Measurements from ENCODE around the gene VIT. TPM values are rescaled to one million over a fixed set of nuclear protein-coding genes. Genes with fewer than 3 reads are reported as not detected.
A peak's percentile ranks its signal among the peaks of the same experiment; 100 is the strongest.

Gene VIT
- polyA plus RNA-seq, 1 experiment, result not detected

DNA sequence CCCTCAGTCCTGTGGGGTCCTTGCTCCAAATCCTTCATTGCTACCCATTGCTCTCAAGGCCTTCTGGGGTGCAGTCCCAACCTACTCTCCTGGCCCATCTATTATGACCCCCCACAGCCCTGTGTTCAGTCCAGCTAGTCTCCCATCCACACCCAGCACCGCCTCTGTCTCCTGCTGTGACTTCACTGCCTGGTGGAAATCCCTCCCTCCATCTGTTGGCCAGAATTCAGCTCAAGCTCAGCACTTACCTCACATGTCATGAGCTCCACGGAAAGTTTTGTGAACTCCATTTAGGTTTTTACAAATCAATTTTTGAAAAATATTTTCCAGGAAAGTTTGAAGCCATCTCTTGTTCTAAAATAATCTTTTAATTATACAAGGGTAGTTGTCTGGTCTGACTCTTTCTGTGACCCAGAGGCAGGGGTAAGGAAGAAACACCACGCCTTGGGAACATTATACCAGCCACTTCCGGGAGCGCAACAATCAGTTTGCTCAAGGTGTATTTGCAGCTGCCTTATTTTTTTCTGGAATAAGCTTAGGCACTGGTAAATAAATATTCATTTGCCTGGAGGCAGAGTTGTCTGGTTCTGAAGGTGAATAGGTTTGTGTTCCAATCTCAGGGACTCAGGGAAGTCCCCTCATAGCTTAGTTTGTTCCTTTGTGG, 110.8 kb downstream of the VIT start:
- Histone ChIP-seq H3K27ac (ENCODE audit: low read depth, low read length) (no peak overlapping the region), H3K9me3 (ENCODE audit: control insufficient read depth, insufficient read depth, low read length) (peaks cover 3% of the 10 kb centered on the region), H3K4me3 (ENCODE audit: low read depth, low read length) (no peak overlapping the region), H3K27me3 (ENCODE audit: control insufficient read depth, insufficient read depth, low read length) (peaks cover 2% of the 10 kb centered on the region)
- no peak for DNase-seq (ENCODE audit: low read depth, low spot score)
- TF ChIP-seq, protein P1, sequence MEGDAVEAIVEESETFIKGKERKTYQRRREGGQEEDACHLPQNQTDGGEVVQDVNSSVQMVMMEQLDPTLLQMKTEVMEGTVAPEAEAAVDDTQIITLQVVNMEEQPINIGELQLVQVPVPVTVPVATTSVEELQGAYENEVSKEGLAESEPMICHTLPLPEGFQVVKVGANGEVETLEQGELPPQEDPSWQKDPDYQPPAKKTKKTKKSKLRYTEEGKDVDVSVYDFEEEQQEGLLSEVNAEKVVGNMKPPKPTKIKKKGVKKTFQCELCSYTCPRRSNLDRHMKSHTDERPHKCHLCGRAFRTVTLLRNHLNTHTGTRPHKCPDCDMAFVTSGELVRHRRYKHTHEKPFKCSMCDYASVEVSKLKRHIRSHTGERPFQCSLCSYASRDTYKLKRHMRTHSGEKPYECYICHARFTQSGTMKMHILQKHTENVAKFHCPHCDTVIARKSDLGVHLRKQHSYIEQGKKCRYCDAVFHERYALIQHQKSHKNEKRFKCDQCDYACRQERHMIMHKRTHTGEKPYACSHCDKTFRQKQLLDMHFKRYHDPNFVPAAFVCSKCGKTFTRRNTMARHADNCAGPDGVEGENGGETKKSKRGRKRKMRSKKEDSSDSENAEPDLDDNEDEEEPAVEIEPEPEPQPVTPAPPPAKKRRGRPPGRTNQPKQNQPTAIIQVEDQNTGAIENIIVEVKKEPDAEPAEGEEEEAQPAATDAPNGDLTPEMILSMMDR (IDR thresholded peaks at IDR 0.05; ENCODE audit: low read depth, low read length), result no peak
- POLR2A ChIA-PET, result no interaction called here
- CTCF ChIA-PET, result interaction anchor here (0.5 to 1.6 kb wide), 2 partner anchors 22 to 170 kb away, joined by 3 to 7 read pairs; no protein-coding TSS in a partner anchor

DNA sequence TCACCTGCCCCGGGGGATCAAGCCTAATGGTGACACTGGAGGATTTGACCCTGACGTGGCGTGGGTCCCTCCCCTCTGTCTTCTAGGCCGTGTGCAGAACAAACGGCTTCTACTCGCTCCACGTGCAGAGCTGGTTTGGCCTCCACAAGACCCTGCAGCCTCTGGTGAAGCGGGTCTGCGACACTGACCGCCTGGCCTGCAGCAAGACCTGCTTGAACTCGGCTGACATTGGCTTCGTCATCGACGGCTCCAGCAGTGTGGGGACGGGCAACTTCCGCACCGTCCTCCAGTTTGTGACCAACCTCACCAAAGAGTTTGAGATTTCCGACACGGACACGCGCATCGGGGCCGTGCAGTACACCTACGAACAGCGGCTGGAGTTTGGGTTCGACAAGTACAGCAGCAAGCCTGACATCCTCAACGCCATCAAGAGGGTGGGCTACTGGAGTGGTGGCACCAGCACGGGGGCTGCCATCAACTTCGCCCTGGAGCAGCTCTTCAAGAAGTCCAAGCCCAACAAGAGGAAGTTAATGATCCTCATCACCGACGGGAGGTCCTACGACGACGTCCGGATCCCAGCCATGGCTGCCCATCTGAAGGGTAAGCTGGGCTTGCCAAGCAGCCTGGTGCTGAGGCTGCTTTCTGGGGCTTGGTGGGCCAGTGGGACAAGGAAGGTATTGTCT, 112.0 kb downstream of the VIT start:
- Histone ChIP-seq H3K9me3 (ENCODE audit: control insufficient read depth, insufficient read depth, low read length) (no peaks in the 10 kb centered on the region; the same call in 1 of the 2 replicates), H3K27ac (ENCODE audit: low read depth, low read length) (no peak overlapping the region), H3K27me3 (ENCODE audit: control insufficient read depth, insufficient read depth, low read length) (no peaks in the 10 kb centered on the region), H3K4me3 (ENCODE audit: low read depth, low read length) (no peak overlapping the region)
- no peak for DNase-seq (ENCODE audit: low read depth, low spot score)
- ChIA-PET POLR2A (no interaction called here), CTCF (no interaction called here)
- TF ChIP-seq, protein P1 (IDR thresholded peaks at IDR 0.05; ENCODE audit: low read depth, low read length), result no peak

DNA sequence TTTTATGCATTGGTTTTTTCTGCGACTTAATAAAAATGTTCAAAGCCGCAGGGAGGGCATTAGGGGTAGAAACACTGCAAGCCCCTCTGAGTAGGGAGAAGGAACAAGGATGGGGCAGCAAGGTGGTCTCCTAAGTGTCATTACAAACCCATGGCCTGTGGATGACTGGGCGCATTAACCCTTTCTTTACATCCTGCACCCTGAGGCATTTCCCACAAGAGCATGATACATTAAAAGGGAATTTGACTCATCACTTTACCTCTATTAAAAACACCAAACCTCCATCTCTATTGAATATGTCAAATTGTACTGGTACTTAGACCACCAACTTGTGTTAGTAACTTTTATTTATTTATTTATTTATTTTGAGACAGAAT, 112.5 kb downstream of the VIT start:
- H3K9me3 ChIP-seq (ENCODE audit: control insufficient read depth, insufficient read depth, low read length), result no peaks in the 10 kb centered on the region; the same call in 1 of the 2 replicates
- ChIA-PET POLR2A (no interaction called here), CTCF (no interaction called here)
- no peaks in the 10 kb centered on the region for H3K27me3 ChIP-seq (ENCODE audit: control insufficient read depth, insufficient read depth, low read length)
- no peak overlapping the region for H3K4me3 ChIP-seq (ENCODE audit: low read depth, low read length)
- TF ChIP-seq, protein P1 (IDR thresholded peaks at IDR 0.05; ENCODE audit: low read depth, low read length), result no peak
- no peak for DNase-seq (ENCODE audit: low read depth, low spot score)
- H3K27ac ChIP-seq (ENCODE audit: low read depth, low read length), result no peak overlapping the region

DNA sequence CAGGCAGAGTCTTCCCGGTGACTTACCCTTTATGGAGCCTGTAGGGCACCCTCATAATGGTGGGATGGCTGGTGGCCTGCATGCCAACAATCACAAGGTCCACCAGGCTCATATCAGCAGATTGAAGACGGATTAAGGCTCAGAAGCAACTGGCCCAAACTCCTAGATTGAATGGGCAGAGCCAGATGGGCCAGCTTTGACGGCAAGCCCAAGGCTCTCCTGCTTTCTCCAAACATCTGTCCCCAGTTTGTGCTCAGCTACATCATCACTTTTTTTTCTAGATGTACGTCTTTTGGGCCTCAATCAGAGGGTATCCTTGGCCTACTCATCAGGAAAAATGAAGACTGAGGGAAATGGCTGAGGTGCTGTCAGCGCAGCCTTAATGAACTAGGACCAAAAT, 114.6 kb downstream of the VIT start:
- TF ChIP-seq, protein P1 (IDR thresholded peaks at IDR 0.05; ENCODE audit: low read depth, low read length), result no peak
- Histone ChIP-seq H3K27ac (ENCODE audit: low read depth, low read length) (no peak overlapping the region), H3K27me3 (ENCODE audit: control insufficient read depth, insufficient read depth, low read length) (no peaks in the 10 kb centered on the region), H3K4me3 (ENCODE audit: low read depth, low read length) (no peak overlapping the region), H3K9me3 (ENCODE audit: control insufficient read depth, insufficient read depth, low read length) (no peaks in the 10 kb centered on the region; the same call in 1 of the 2 replicates)
- ChIA-PET CTCF (interaction anchor here (0.7 to 1.3 kb wide), 2 partner anchors 11 to 26 kb away, joined by 3 to 4 read pairs; no protein-coding TSS in a partner anchor), POLR2A (no interaction called here)
- DNase-seq (ENCODE audit: low read depth, low spot score), result no peak

DNA sequence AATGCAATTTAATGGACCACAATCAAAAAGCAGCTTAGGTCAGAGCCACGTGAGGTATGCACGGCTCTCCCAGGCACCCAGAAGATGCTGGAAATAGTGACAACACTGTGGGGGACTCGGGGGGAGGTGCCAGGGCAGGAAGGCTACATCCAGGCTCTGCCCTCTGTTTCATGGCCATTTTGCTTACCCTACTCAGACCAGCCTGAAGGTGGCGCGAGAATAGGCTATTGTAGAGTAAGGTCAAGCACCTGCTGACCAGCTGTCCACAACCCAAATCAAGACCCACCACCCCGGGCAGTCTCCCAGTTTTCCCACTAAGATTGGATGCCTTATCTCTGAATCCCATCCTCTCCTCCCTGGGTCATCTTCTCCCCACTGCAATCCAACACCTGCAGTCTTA, 115.7 kb downstream of the VIT start:
- ChIA-PET POLR2A (no interaction called here), CTCF (interaction anchor here (0.6 to 1.0 kb wide), 3 partner anchors 17 to 43 kb away, joined by 3 read pairs; no protein-coding TSS in a partner anchor)
- no peak overlapping the region for H3K27ac ChIP-seq (ENCODE audit: low read depth, low read length)

More for the DNA sequence above, 115.7 kb downstream of the VIT start:
- no peak overlapping the region for H3K4me3 ChIP-seq (ENCODE audit: low read depth, low read length)
- DNase-seq (ENCODE audit: low read depth, low spot score), result no peak
- H3K9me3 ChIP-seq (ENCODE audit: control insufficient read depth, insufficient read depth, low read length), result no peaks in the 10 kb centered on the region; the same call in 1 of the 2 replicates
- peaks cover 3% of the 10 kb centered on the region for H3K27me3 ChIP-seq (ENCODE audit: control insufficient read depth, insufficient read depth, low read length)
- TF ChIP-seq, protein P1 (IDR thresholded peaks at IDR 0.05; ENCODE audit: low read depth, low read length), result 0 out of 2 replicates have a peak, but pooled peaks have one; percentile 11

Data from AG04450 (cell line).